GM23248 (cell line): ENCODE results near the gene BCKDK. TPM values are rescaled to one million over a fixed set of nuclear protein-coding genes. Genes with fewer than 3 reads are reported as not detected.

ENCODE experiments used
- DNase-seq: peaks from one replicate; pipeline ENCODE4 v3.0.0-alpha.2; 2015
- H2AFZ ChIP-seq: fragments of 200-600 bp; sonication (generic); 2 replicates; pipeline ENCODE4 v1.6.1; 2016; ENCODE audit warnings: antibody characterized with exemption
- H3F3A ChIP-seq: fragments of 200-600 bp; sonication (generic); 2 replicates; pipeline ENCODE4 v1.6.1; 2016; ENCODE audit warnings: mild to moderate bottlenecking, antibody characterized with exemption, mixed run types; ENCODE audit not compliant: insufficient read depth
- H3K27ac ChIP-seq: fragments of 200-600 bp; sonication (generic); 2 replicates; pipeline ENCODE4 v1.5.1; 2016; ENCODE audit warnings: mild to moderate bottlenecking
- H3K27me3 ChIP-seq: fragments of 200-600 bp; sonication (generic); replicated peaks from 2 replicates; pipeline ENCODE4 v1.6.1; 2016; ENCODE audit warnings: mild to moderate bottlenecking; ENCODE audit not compliant: insufficient read depth
- H3K36me3 ChIP-seq: fragments of 200-600 bp; sonication (generic); 2 replicates; pipeline ENCODE4 v1.6.1; 2016; ENCODE audit warnings: low read depth, mild to moderate bottlenecking
- H3K4me1 ChIP-seq: fragments of 200-600 bp; sonication (generic); 2 replicates; pipeline ENCODE4 v1.6.1; 2016; ENCODE audit warnings: mild to moderate bottlenecking; ENCODE audit not compliant: insufficient read depth
- H3K4me2 ChIP-seq: fragments of 200-600 bp; sonication (generic); one replicate; pipeline ENCODE4 v1.6.1; 2016; ENCODE audit warnings: mild to moderate bottlenecking; ENCODE audit not compliant: unreplicated experiment
- H3K4me3 ChIP-seq: fragments of 200-600 bp; sonication (generic); 2 replicates; pipeline ENCODE4 v1.5.1; 2016; ENCODE audit warnings: mild to moderate bottlenecking
- H3K79me2 ChIP-seq: fragments of 200-600 bp; sonication (generic); 2 replicates; pipeline ENCODE4 v1.6.1; 2016; ENCODE audit warnings: mild to moderate bottlenecking; ENCODE audit not compliant: insufficient read depth
- H3K9ac ChIP-seq: fragments of 200-600 bp; sonication (generic); 2 replicates; pipeline ENCODE4 v1.6.1; 2016; ENCODE audit warnings: mild to moderate bottlenecking
- H3K9me2 ChIP-seq: fragments of 200-600 bp; sonication (generic); 2 replicates; pipeline ENCODE4 v1.6.1; 2016; ENCODE audit warnings: mixed run types, mild to moderate bottlenecking, moderate library complexity; ENCODE audit not compliant: insufficient read depth
- H3K9me3 ChIP-seq: fragments of 200-600 bp; sonication (generic); one replicate; pipeline ENCODE4 v1.6.1; 2017; ENCODE audit warnings: low read depth
- H4K20me1 ChIP-seq: fragments of 200-600 bp; sonication (generic); 2 replicates; pipeline ENCODE4 v1.6.0; 2016; ENCODE audit not compliant: insufficient read depth
- EZH2 ChIP-seq: fragments of 200-600 bp; sonication (generic); IDR thresholded peaks from 2 replicates; pipeline ENCODE4 v1.6.1; 2018; ENCODE audit warnings: antibody characterized with exemption, mild to moderate bottlenecking; ENCODE audit not compliant: insufficient read depth, poor library complexity, severe bottlenecking
- EZH2phosphoT487 ChIP-seq: fragments of 200-600 bp; sonication (generic); IDR thresholded peaks from 2 replicates; pipeline ENCODE4 v1.6.1; 2018; ENCODE audit warnings: antibody characterized with exemption, moderate library complexity, mild to moderate bottlenecking, low read depth; ENCODE audit not compliant: insufficient read depth
- WGBS, 2 experiments: methylation state at CpG; one replicate each; pipeline ENCODE4 v1.1.6; 2015 to 2017; ENCODE audit warnings: low lambda C conversion rate in 2 of 2, low coverage in 1 of 2; ENCODE audit errors: missing lambda C conversion rate in 2 of 2; 5-methylcytosine and 5-hydroxymethylcytosine counted together
- in situ Hi-C: fragments of 300-500 bp; cut with MboI; formaldehyde crosslinking; loops from 2 replicates; pipeline ENCODE4 v1.15.0; 2020
- polyA plus RNA-seq: library from polyadenylated mRNA; unstranded; fragments of >200 nt; fragmentation: Nextera tagmentation; extraction: Ambion mirVana; gene quantifications from 2 replicates; pipeline ENCODE4 v1.2.1, GENCODE V29; 2016
- total RNA-seq: library from RNA; depleted of rRNA; stranded (reverse); fragments of >200 nt; shearing (Covaris generic); gene quantifications from 2 replicates; pipeline ENCODE4 v1.2.3, GENCODE V29; 2014

BCKDK gene
- total and polyA plus RNA-seq, 2 experiments from 2014 or later = 71.4 to 108 TPM

GRCh38 chr16:31114468-31114867, 6.3 kb downstream of the BCKDK start:
- no peak overlapping the region for H3K27ac ChIP-seq
- no peak for DNase-seq
- H3K4me2 ChIP-seq = no peak overlapping the region
- H3K27me3 ChIP-seq = no peaks in the 10 kb centered on the region
- TF ChIP-seq EZH2 (no peak), EZH2phosphoT487 (no peak)
- H3K9me2 ChIP-seq = no peaks in the 10 kb centered on the region
- H3K4me1 ChIP-seq = peaks cover 14% of the 10 kb centered on the region
- H3K9ac ChIP-seq = no peak overlapping the region
- H4K20me1 ChIP-seq = no peaks in the 10 kb centered on the region
- in situ Hi-C loops = no loop called here
- H3K36me3 ChIP-seq = peaks cover 18% of the 10 kb centered on the region; the same call in 1 of the 2 replicates
- whole genome bisulfite sequencing, 2 experiments = 44 to 46% methylated on average over 8 of the region's 8 CpGs
- H3K9me3 ChIP-seq = no peaks in the 10 kb centered on the region
- peaks cover 18% of the 10 kb centered on the region for H3K79me2 ChIP-seq
- no peak overlapping the region for H2AFZ ChIP-seq
- peaks cover 30% of the 10 kb centered on the region for H3F3A ChIP-seq
- no peak overlapping the region for H3K4me3 ChIP-seq

GRCh38 chr16:31117384-31118222, 9.4 kb downstream of the BCKDK start, which contains the start of gene KAT8:
TSS of gene KAT8 (plus strand) at chr16:31117664. CDS start at chr16:31117682, 18 bp downstream.
- H3K4me3 ChIP-seq = peak within 1 kb of the TSS; percentile 77
- peaks cover 37% of the 10 kb centered on the region for H3F3A ChIP-seq
- no peaks in the 10 kb centered on the region for H4K20me1 ChIP-seq
- H3K79me2 ChIP-seq = peaks cover 21% of the 10 kb centered on the region
- H3K9me2 ChIP-seq = no peaks in the 10 kb centered on the region
- H3K4me2 ChIP-seq = peak within 1 kb of the TSS; percentile 96
- peaks cover 22% of the 10 kb centered on the region for H3K36me3 ChIP-seq
- peak within 1 kb of the TSS; percentile 94 for H3K9ac ChIP-seq
- peaks cover 13% of the 10 kb centered on the region for H3K4me1 ChIP-seq
- no peaks in the 10 kb centered on the region for H3K27me3 ChIP-seq
- peak within 1 kb of the TSS; percentile 99 for H3K27ac ChIP-seq
- no peak for TF ChIP-seq EZH2
- no peak for TF ChIP-seq EZH2phosphoT487
- in situ Hi-C loops = no loop called here
- no peaks in the 10 kb centered on the region for H3K9me3 ChIP-seq
- DNase-seq = peak; percentile 100
- H2AFZ ChIP-seq = peak within 1 kb of the TSS; percentile 79
- 1% methylated on average over 30 to 64 of the region's 68 CpGs for WGBS, 2 experiments

- Histone ChIP-seq H3K9ac (peak overlapping the region; percentile 94), H3K4me1 (peaks cover 13% of the 10 kb centered on the region), H3F3A (peaks cover 29% of the 10 kb centered on the region), H3K4me3 (peak overlapping the region; percentile 77), H2AFZ (peak overlapping the region; percentile 39), H4K20me1 (no peaks in the 10 kb centered on the region), H3K36me3 (peaks cover 22% of the 10 kb centered on the region), H3K9me2 (no peaks in the 10 kb centered on the region), H3K4me2 (peak overlapping the region; percentile 93), H3K27me3 (no peaks in the 10 kb centered on the region), H3K79me2 (peaks cover 21% of the 10 kb centered on the region), H3K9me3 (no peaks in the 10 kb centered on the region), H3K27ac (peak overlapping the region; percentile 99)
- WGBS, 2 experiments = 43 to 44% methylated on average over 9 of the region's 9 CpGs
- in situ Hi-C loops = no loop called here
- DNase-seq = peak; percentile 94
- TF ChIP-seq EZH2phosphoT487 (no peak), EZH2 (no peak)
These were observed 10.3 kb downstream of the BCKDK start for GRCh38 chr16:31118223-31119155.

GRCh38 chr16:31120129-31120528, 11.9 kb downstream of the BCKDK start:
- no peak overlapping the region for H2AFZ ChIP-seq
- in situ Hi-C loops = no loop called here
- TF ChIP-seq EZH2phosphoT487 = no peak
- 85 to 92% methylated on average over 15 to 16 of the region's 16 CpGs for WGBS, 2 experiments
- no peaks in the 10 kb centered on the region for H3K9me3 ChIP-seq
- no peak overlapping the region for H3K4me3 ChIP-seq
- no peak for DNase-seq
- no peaks in the 10 kb centered on the region for H3K27me3 ChIP-seq
- peaks cover 21% of the 10 kb centered on the region for H3K79me2 ChIP-seq
- H3K9ac ChIP-seq = no peak overlapping the region
- H3K27ac ChIP-seq = 0 out of 2 replicates have a peak overlapping the region, but pooled peaks have one; percentile 99
- peaks cover 30% of the 10 kb centered on the region for H3K36me3 ChIP-seq
- no peaks in the 10 kb centered on the region for H4K20me1 ChIP-seq
- H3K9me2 ChIP-seq = no peaks in the 10 kb centered on the region
- no peak overlapping the region for H3K4me2 ChIP-seq
- H3K4me1 ChIP-seq = peaks cover 13% of the 10 kb centered on the region
- H3F3A ChIP-seq = peaks cover 24% of the 10 kb centered on the region
